Measurements from ENCODE around the gene KIRREL3.

Gene KIRREL3

GRCh38 chr11:126930091-126930841 lies 70.3 kb downstream of the KIRREL3 start:
- Histone ChIP-seq H4K20me1 (ENCODE audit: insufficient read depth, low read length) (no peaks in the 10 kb centered on the region), H3K9me3 (ENCODE audit: insufficient read depth, low read length) (no peaks in the 10 kb centered on the region), H3K27me3 (ENCODE audit: low read depth, low read length) (peaks cover 6% of the 10 kb centered on the region; the same call in 1 of the 2 replicates), H3K27ac (ENCODE audit: low read length) (no peak overlapping the region), H3K4me2 (ENCODE audit: low read length) (no peak overlapping the region), H3K79me2 (ENCODE audit: low read length) (no peaks in the 10 kb centered on the region), H3K4me3 (ENCODE audit: low read length) (no peak overlapping the region), H2AFZ (ENCODE audit: low read depth, low read length) (no peak overlapping the region), H3K4me1 (ENCODE audit: low read length) (no peaks in the 10 kb centered on the region), H3K36me3 (replicated peaks; ENCODE audit: low read depth, low read length) (no peaks in the 10 kb centered on the region), H3K9ac (ENCODE audit: low read length) (no peak overlapping the region)
- TF ChIP-seq EZH2phosphoT487 (IDR thresholded peaks at IDR 0.05; ENCODE audit: low read depth), result no peak
- no peak for TF ChIP-seq CTCF (IDR thresholded peaks at IDR 0.05; ENCODE audit: low read depth, low read length)

DNA sequence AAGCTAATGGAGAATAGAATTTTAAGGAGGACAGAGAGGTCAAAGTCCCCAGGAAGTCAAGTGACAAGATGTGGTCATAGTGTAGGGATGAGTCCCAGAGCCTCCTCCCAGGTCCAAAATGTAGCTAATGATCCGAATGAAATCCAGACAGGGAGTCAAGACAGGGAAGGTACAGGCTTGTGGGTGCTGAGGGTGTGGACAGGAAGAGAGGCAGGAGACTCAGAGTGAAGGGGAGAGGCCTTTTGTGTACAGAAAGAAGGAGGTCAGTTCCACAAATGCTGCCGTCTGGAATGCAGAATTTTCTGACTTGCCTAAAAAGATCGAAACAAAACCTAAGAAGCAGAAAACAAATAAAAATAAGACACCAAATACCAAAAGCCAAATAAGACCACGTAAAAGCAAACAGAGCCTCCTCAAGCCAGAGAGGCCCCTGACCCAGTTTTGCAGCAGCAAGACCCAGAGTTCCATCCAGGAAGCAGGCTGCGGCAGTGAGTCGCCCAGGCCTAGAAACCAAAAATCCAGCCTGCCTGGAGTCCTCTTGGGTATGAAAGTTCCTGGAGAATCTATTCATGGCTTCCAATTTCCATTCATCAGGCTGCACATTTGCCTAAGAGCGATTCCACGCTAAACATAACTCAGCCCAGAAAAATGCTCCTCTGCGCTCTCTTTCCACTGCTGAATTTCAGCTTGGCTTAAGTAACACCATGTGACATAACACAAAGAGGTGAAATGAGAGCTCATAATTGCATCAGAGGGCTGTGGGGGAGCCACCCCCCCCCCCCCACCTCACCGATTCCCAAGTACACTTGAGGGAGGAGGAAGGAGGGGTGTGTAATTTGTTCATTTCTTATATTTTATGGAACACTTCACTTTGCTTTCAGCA lies 71.2 kb downstream of the KIRREL3 start:
- Histone ChIP-seq H3K4me2 (ENCODE audit: low read length) (no peak overlapping the region), H3K27ac (ENCODE audit: low read length) (no peak overlapping the region), H4K20me1 (ENCODE audit: insufficient read depth, low read length) (no peaks in the 10 kb centered on the region), H2AFZ (ENCODE audit: low read depth, low read length) (no peak overlapping the region), H3K4me3 (ENCODE audit: low read length) (no peak overlapping the region), H3K9me3 (ENCODE audit: insufficient read depth, low read length) (no peaks in the 10 kb centered on the region), H3K79me2 (ENCODE audit: low read length) (no peaks in the 10 kb centered on the region), H3K9ac (ENCODE audit: low read length) (no peak overlapping the region), H3K27me3 (ENCODE audit: low read depth, low read length) (peaks cover 6% of the 10 kb centered on the region; the same call in 1 of the 2 replicates), H3K36me3 (replicated peaks; ENCODE audit: low read depth, low read length) (no peaks in the 10 kb centered on the region), H3K4me1 (ENCODE audit: low read length) (no peaks in the 10 kb centered on the region)
- no peak for TF ChIP-seq EZH2phosphoT487 (IDR thresholded peaks at IDR 0.05; ENCODE audit: low read depth)
- TF ChIP-seq CTCF (IDR thresholded peaks at IDR 0.05; ENCODE audit: low read depth, low read length), result no peak

DNA sequence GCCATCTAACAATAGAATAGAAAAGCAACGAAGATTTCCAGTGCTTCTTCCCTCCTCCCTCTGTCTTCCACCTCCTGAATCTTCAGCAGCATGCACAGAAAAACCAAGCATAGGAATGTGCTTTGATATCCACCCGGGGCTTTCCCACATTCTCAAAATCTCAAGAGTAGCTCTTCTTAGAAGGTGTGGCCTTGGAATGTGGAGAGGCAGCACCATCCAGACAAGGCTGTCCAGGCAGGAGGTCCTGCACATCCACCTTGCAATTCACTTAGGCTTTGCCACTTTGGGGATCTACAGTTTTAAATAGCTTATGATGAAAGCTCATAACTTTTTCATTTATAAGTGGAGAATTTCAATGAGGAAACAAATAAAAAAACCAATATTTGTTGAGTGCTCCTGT lies 72.9 kb downstream of the KIRREL3 start:
- Histone ChIP-seq H3K4me1 (ENCODE audit: low read length) (no peaks in the 10 kb centered on the region), H3K27me3 (ENCODE audit: low read depth, low read length) (peaks cover 6% of the 10 kb centered on the region; the same call in 1 of the 2 replicates), H3K4me2 (ENCODE audit: low read length) (no peak overlapping the region), H3K4me3 (ENCODE audit: low read length) (no peak overlapping the region), H3K27ac (ENCODE audit: low read length) (no peak overlapping the region), H3K9ac (ENCODE audit: low read length) (no peak overlapping the region), H3K36me3 (replicated peaks; ENCODE audit: low read depth, low read length) (no peaks in the 10 kb centered on the region), H4K20me1 (ENCODE audit: insufficient read depth, low read length) (no peaks in the 10 kb centered on the region), H3K79me2 (ENCODE audit: low read length) (no peaks in the 10 kb centered on the region), H3K9me3 (ENCODE audit: insufficient read depth, low read length) (no peaks in the 10 kb centered on the region), H2AFZ (ENCODE audit: low read depth, low read length) (no peak overlapping the region)
- TF ChIP-seq EZH2phosphoT487 (IDR thresholded peaks at IDR 0.05; ENCODE audit: low read depth) (no peak), CTCF (IDR thresholded peaks at IDR 0.05; ENCODE audit: low read depth, low read length) (no peak)

DNA sequence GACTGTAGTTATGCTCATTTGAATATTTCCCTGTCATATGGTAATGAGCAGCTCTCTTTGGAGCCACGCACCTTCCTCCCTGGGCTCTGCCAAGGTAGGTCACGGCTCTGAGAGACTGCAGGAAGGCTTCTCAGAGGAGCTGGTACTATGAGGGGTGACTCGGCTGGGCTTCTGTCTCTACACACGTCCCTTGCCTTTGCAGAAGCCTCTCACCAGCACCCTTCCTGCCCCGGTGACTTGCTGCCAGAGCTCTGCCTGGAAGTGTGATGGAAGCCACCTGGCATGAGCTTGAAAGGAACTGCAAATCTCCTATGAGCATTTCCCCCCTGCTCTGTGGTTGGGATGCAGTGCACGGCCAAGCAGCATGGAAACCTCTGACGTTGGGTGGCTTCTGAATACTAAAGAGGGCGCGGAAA lies 74.2 kb downstream of the KIRREL3 start:
- H3K9ac ChIP-seq (ENCODE audit: low read length), result no peak overlapping the region
- no peaks in the 10 kb centered on the region for H4K20me1 ChIP-seq (ENCODE audit: insufficient read depth, low read length)
- H3K36me3 ChIP-seq (replicated peaks; ENCODE audit: low read depth, low read length), result no peaks in the 10 kb centered on the region
- peaks cover 6% of the 10 kb centered on the region; the same call in 1 of the 2 replicates for H3K27me3 ChIP-seq (ENCODE audit: low read depth, low read length)
- no peaks in the 10 kb centered on the region for H3K4me1 ChIP-seq (ENCODE audit: low read length)
- H2AFZ ChIP-seq (ENCODE audit: low read depth, low read length), result no peak overlapping the region
- TF ChIP-seq CTCF (IDR thresholded peaks at IDR 0.05; ENCODE audit: low read depth, low read length), result no peak
- TF ChIP-seq EZH2phosphoT487 (IDR thresholded peaks at IDR 0.05; ENCODE audit: low read depth), result no peak
- H3K4me2 ChIP-seq (ENCODE audit: low read length), result no peak overlapping the region
- no peak overlapping the region for H3K27ac ChIP-seq (ENCODE audit: low read length)
- no peaks in the 10 kb centered on the region for H3K9me3 ChIP-seq (ENCODE audit: insufficient read depth, low read length)
- no peaks in the 10 kb centered on the region for H3K79me2 ChIP-seq (ENCODE audit: low read length)
- H3K4me3 ChIP-seq (ENCODE audit: low read length), result no peak overlapping the region
